ENCODE data around the gene TRIM72. TPM values are rescaled to one million over a fixed set of nuclear protein-coding genes. Genes with fewer than 3 reads are reported as not detected.

The TRIM72 gene
- total RNA-seq, 1 experiment from 2014 or later = 0.09 TPM

DNA sequence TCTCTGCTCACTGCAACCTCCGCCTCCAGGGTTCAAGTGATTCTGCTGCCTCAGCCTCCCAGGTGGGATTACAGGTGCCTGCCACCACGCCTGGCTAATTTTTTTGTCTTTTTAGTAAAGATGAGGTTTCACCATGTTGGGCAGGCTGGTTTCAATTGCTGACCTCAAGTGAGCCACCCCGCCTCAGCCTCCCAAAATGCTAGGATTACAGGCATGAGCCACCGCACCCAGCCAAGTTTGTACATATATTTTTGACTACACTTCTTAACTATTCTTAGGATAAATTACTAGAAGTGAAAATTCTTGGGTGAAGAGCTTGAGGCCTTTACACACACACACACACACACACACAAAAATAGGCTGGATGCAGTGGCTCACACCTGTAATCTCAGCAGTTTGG, 44.4 kb downstream of the TRIM72 start:
- Histone ChIP-seq H3K36me3 (ENCODE audit: low read depth) (no peaks in the 10 kb centered on the region), H3K27ac (no peak overlapping the region), H4K20me1 (ENCODE audit: insufficient read depth) (no peaks in the 10 kb centered on the region), H3K9me2 (ENCODE audit: insufficient read depth) (no peaks in the 10 kb centered on the region), H3K79me2 (ENCODE audit: low read depth) (no peaks in the 10 kb centered on the region), H2AFZ (no peak overlapping the region), H3K4me1 (replicated peaks; ENCODE audit: insufficient read depth) (peaks cover 17% of the 10 kb centered on the region), H3K4me2 (no peak overlapping the region), H3K27me3 (ENCODE audit: insufficient read depth, low read depth) (no peaks in the 10 kb centered on the region), H3F3A (ENCODE audit: insufficient read depth, low read depth) (no peaks in the 10 kb centered on the region; the same call in none of the 2 replicates), H3K4me3 (no peak overlapping the region), H3K9me3 (ENCODE audit: insufficient read depth, low read depth) (no peaks in the 10 kb centered on the region)
- ChIA-PET POLR2A (ENCODE audit: unreplicated experiment) (interaction anchor here (0.7 kb wide), 1 partner anchor 201 kb away, joined by 7 read pairs; no protein-coding TSS in a partner anchor), CTCF (interaction anchor here (0.7 kb wide), 1 partner anchor 273 kb away, joined by 4 read pairs; the partner anchor contains the start of gene HSD3B7)
- intact Hi-C loops (cut with micrococcal nuclease; ENCODE audit: unreplicated experiment) = no loop called here
- no peak for DNase-seq
- TF ChIP-seq, protein P1, sequence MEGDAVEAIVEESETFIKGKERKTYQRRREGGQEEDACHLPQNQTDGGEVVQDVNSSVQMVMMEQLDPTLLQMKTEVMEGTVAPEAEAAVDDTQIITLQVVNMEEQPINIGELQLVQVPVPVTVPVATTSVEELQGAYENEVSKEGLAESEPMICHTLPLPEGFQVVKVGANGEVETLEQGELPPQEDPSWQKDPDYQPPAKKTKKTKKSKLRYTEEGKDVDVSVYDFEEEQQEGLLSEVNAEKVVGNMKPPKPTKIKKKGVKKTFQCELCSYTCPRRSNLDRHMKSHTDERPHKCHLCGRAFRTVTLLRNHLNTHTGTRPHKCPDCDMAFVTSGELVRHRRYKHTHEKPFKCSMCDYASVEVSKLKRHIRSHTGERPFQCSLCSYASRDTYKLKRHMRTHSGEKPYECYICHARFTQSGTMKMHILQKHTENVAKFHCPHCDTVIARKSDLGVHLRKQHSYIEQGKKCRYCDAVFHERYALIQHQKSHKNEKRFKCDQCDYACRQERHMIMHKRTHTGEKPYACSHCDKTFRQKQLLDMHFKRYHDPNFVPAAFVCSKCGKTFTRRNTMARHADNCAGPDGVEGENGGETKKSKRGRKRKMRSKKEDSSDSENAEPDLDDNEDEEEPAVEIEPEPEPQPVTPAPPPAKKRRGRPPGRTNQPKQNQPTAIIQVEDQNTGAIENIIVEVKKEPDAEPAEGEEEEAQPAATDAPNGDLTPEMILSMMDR (conservative IDR thresholded peaks at IDR 0.05) = no peak
- no peak for TF ChIP-seq EZH2 (IDR thresholded peaks at IDR 0.05; ENCODE audit: low read depth)
- BruUV-seq (replicated peaks) = no TSS peak

DNA sequence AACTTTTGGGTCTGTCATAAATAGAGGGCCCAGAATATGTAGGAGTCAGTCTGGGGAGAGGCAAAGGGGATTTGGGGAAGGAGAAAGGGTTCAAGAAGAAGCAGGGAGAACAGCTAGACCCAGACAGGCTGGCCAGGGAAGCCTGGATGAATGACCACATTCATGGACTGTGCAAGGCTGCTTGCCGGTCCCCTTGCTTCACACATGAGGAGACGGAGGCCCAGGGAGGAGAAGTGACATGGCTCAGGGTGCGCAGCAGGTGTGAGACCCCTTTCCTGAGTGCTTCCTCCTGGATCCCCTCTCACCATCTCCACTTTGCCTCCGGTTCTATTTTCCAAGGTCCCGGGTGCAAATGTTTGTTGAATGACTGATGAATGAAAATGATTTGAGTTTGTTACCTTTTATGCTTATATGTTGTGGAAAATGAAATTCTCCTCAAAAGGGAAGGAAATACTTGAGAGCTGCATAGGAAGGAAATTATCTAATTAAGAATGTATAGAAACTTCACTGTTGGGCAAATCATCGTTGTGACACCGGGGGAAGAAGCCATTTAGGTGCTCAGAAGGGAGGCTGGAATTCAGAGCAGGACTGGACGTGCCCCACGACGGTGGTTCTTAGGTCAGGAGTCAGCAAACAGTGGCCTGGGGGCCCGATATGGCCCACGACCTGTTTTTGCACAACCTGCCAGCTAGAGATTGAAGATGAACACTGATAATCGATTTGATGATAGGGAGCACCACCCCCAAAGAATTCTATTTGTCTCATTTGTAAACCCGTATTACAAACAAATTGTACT, 46.4 kb downstream of the TRIM72 start:
- no peak for TF ChIP-seq EZH2 (IDR thresholded peaks at IDR 0.05; ENCODE audit: low read depth)
- TF ChIP-seq, protein P1 (conservative IDR thresholded peaks at IDR 0.05) = no peak
- peaks cover 16% of the 10 kb centered on the region for H3K4me1 ChIP-seq (replicated peaks; ENCODE audit: insufficient read depth)
- ChIA-PET CTCF (no interaction called here), POLR2A (ENCODE audit: unreplicated experiment) (no interaction called here)
- no peaks in the 10 kb centered on the region for H3K36me3 ChIP-seq (ENCODE audit: low read depth)
- no peaks in the 10 kb centered on the region for H3F3A ChIP-seq (ENCODE audit: insufficient read depth, low read depth)
- no peak overlapping the region for H2AFZ ChIP-seq
- no peaks in the 10 kb centered on the region for H3K27me3 ChIP-seq (ENCODE audit: insufficient read depth, low read depth)
- no peak overlapping the region for H3K4me3 ChIP-seq
- DNase-seq = no peak
- H3K27ac ChIP-seq = no peak overlapping the region
- no TSS peak for BruUV-seq (replicated peaks)
- no peaks in the 10 kb centered on the region for H3K9me2 ChIP-seq (ENCODE audit: insufficient read depth)
- no peaks in the 10 kb centered on the region for H3K79me2 ChIP-seq (ENCODE audit: low read depth)
- no peaks in the 10 kb centered on the region for H3K9me3 ChIP-seq (ENCODE audit: insufficient read depth, low read depth)
- H3K4me2 ChIP-seq = no peak overlapping the region
- intact Hi-C loops (cut with micrococcal nuclease; ENCODE audit: unreplicated experiment) = no loop called here
- no peaks in the 10 kb centered on the region for H4K20me1 ChIP-seq (ENCODE audit: insufficient read depth)

DNA sequence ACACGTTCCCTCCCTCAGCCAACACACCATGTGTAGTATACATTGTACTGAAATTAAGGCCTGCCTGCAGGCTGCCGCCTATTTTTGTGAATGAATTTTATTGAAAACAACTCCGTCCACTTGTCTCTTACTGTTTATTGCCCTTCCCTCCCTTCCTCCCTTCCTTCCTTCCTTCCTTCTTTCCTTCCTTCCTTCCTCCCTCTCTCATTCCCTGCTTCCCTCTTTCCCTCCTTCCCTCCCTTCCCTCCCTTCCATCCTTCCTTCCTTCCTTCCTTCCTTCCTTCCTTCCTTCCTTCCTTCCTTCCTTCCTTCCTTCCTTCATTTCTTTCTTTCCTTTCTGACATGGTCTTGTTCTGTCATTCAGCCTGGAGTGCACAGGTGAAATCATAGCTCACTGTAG, 48.2 kb downstream of the TRIM72 start:
- no peaks in the 10 kb centered on the region for H3K27me3 ChIP-seq (ENCODE audit: insufficient read depth, low read depth)
- BruUV-seq (replicated peaks) = no TSS peak
- no peak overlapping the region for H3K4me2 ChIP-seq
- H3F3A ChIP-seq (ENCODE audit: insufficient read depth, low read depth) = peaks cover 5% of the 10 kb centered on the region; the same call in 1 of the 2 replicates
- no peaks in the 10 kb centered on the region for H3K9me2 ChIP-seq (ENCODE audit: insufficient read depth)
- no peak overlapping the region for H2AFZ ChIP-seq
- ChIA-PET POLR2A (ENCODE audit: unreplicated experiment) (interaction anchor here (0.5 kb wide), 1 partner anchor 379 kb away, joined by 5 read pairs; no protein-coding TSS in a partner anchor), CTCF (no interaction called here)
- H4K20me1 ChIP-seq (ENCODE audit: insufficient read depth) = no peaks in the 10 kb centered on the region
- H3K79me2 ChIP-seq (ENCODE audit: low read depth) = no peaks in the 10 kb centered on the region
- no peak for DNase-seq
- no peak for TF ChIP-seq EZH2 (IDR thresholded peaks at IDR 0.05; ENCODE audit: low read depth)
- TF ChIP-seq, protein P1 (conservative IDR thresholded peaks at IDR 0.05) = no peak
- H3K9me3 ChIP-seq (ENCODE audit: insufficient read depth, low read depth) = no peaks in the 10 kb centered on the region
- H3K4me1 ChIP-seq (replicated peaks; ENCODE audit: insufficient read depth) = peaks cover 22% of the 10 kb centered on the region
- H3K36me3 ChIP-seq (ENCODE audit: low read depth) = no peaks in the 10 kb centered on the region
- H3K4me3 ChIP-seq = no peak overlapping the region
- no peak overlapping the region for H3K27ac ChIP-seq
- intact Hi-C loops (cut with micrococcal nuclease; ENCODE audit: unreplicated experiment) = no loop called here
